Left ventricle myocardium inferior (tissue), 1 donor: ENCODE measurements around the gene FBXO31. TPM values are rescaled to one million over a fixed set of nuclear protein-coding genes. Genes with fewer than 3 reads are reported as not detected.

Source experiments
- DNase-seq: peaks from one replicate; pipeline ENCODE4 v3.0.0-alpha.2; 2020
- H3K27ac ChIP-seq: fragments of 200-600 bp; replicated peaks from 2 replicates; pipeline ENCODE4 v1.8.0; 2021
- H3K27me3 ChIP-seq: fragments of 200-600 bp; 2 replicates; pipeline ENCODE4 v1.8.0; 2021; ENCODE audit warnings: low read depth
- H3K36me3 ChIP-seq: fragments of 200-600 bp; 2 replicates; pipeline ENCODE4 v1.8.0; 2021
- H3K4me1 ChIP-seq: fragments of 200-600 bp; 2 replicates; pipeline ENCODE4 v1.8.0; 2021
- H3K4me3 ChIP-seq: fragments of 200-600 bp; 2 replicates; pipeline ENCODE4 v1.8.0; 2021; ENCODE audit warnings: mild to moderate bottlenecking, moderate library complexity
- H3K9me3 ChIP-seq: fragments of 200-600 bp; replicated peaks from 2 replicates; pipeline ENCODE4 v1.8.0; 2021
- CTCF ChIP-seq: fragments of 200-600 bp; IDR thresholded peaks from 2 replicates; pipeline ENCODE4 v1.8.0; 2021; ENCODE audit warnings: antibody characterized with exemption, mild to moderate bottlenecking, borderline replicate concordance
- intact Hi-C: fragments of 100-400 bp; cut with micrococcal nuclease; formaldehyde crosslinking; loops from one replicate; pipeline ENCODE4 v1.11.0; 2022
- total RNA-seq: library from RNA; stranded (reverse); fragmentation: NEBNext Ultra II Directional; extraction: Animal tissue kit (Norgen Biotek cat#: 25700); gene quantifications from one replicate; pipeline ENCODE4 v1.2.1, GENCODE V29; 2021
- donor health status: DM: no; HTN: yes; CAD: no; lungs with severe emphysema.

Gene FBXO31
- total RNA-seq, 1 donor from 2014 or later = 74.5 TPM

- H3K9me3 ChIP-seq = no peaks in the 10 kb centered on the region
- no peak overlapping the region for H3K27ac ChIP-seq
- H3K36me3 ChIP-seq = peaks cover 94% of the 10 kb centered on the region
- intact Hi-C loops = no loop called here
- H3K4me3 ChIP-seq = no peak overlapping the region
- H3K4me1 ChIP-seq = peaks cover 6% of the 10 kb centered on the region
- no peak for TF ChIP-seq CTCF
- H3K27me3 ChIP-seq = no peaks in the 10 kb centered on the region
- no peak for DNase-seq
These were observed 35.1 kb upstream of the FBXO31 start for GRCh38 chr16:87418644-87419043.

GRCh38 chr16:87418216-87418615, 34.6 kb upstream of the FBXO31 start:
- Histone ChIP-seq H3K27me3 (no peaks in the 10 kb centered on the region), H3K36me3 (peaks cover 92% of the 10 kb centered on the region), H3K27ac (no peak overlapping the region), H3K4me1 (peaks cover 6% of the 10 kb centered on the region), H3K9me3 (no peaks in the 10 kb centered on the region), H3K4me3 (no peak overlapping the region)
- intact Hi-C loops = no loop called here
- no peak for TF ChIP-seq CTCF
- peak; percentile 1 for DNase-seq

- H3K27me3 ChIP-seq = no peaks in the 10 kb centered on the region
- H3K27ac ChIP-seq = no peak overlapping the region
- intact Hi-C loops = no loop called here
- H3K4me3 ChIP-seq = no peak overlapping the region
- TF ChIP-seq CTCF = no peak
- peaks cover 92% of the 10 kb centered on the region for H3K36me3 ChIP-seq
- peak; percentile 10 for DNase-seq
- H3K9me3 ChIP-seq = no peaks in the 10 kb centered on the region
- H3K4me1 ChIP-seq = peaks cover 6% of the 10 kb centered on the region
These were observed 33.9 kb upstream of the FBXO31 start for GRCh38 chr16:87417528-87417910.

GRCh38 chr16:87416826-87417527, 33.4 kb upstream of the FBXO31 start:
- Histone ChIP-seq H3K36me3 (peaks cover 92% of the 10 kb centered on the region), H3K27me3 (no peaks in the 10 kb centered on the region), H3K4me1 (peaks cover 6% of the 10 kb centered on the region), H3K27ac (no peak overlapping the region), H3K4me3 (no peak overlapping the region), H3K9me3 (no peaks in the 10 kb centered on the region)
- TF ChIP-seq CTCF = peak; percentile 73
- peak; percentile 25 for DNase-seq
- intact Hi-C loops = no loop called here

GRCh38 chr16:87415441-87415840, 31.9 kb upstream of the FBXO31 start:
- TF ChIP-seq CTCF = no peak
- peak; percentile 5 for DNase-seq
- no peaks in the 10 kb centered on the region for H3K9me3 ChIP-seq
- H3K27me3 ChIP-seq = no peaks in the 10 kb centered on the region
- no peak overlapping the region for H3K4me3 ChIP-seq
- H3K36me3 ChIP-seq = peaks cover 92% of the 10 kb centered on the region
- intact Hi-C loops = no loop called here
- peaks cover 6% of the 10 kb centered on the region for H3K4me1 ChIP-seq
- H3K27ac ChIP-seq = no peak overlapping the region
